Parathyroid adenoma (tissue), 2 donors: Measurements from ENCODE around the gene KLK3.

Experiments used
- H2AFZ ChIP-seq: fragments of 300-600 bp; sonication (generic); one replicate; pipeline ENCODE4 v1.7.0; 2017; ENCODE audit warnings: antibody characterized with exemption, mild to moderate bottlenecking
- H3K27ac ChIP-seq: fragments of 300-600 bp; sonication (generic); one replicate; pipeline ENCODE4 v1.7.0; 2017
- H3K27me3 ChIP-seq: fragments of 300-600 bp; sonication (generic); one replicate; pipeline ENCODE4 v1.7.0; 2017; ENCODE audit warnings: low read length; ENCODE audit not compliant: control insufficient read depth, insufficient read depth
- H3K36me3 ChIP-seq: fragments of 300-600 bp; sonication (generic); one replicate; pipeline ENCODE4 v1.7.0; 2017; ENCODE audit warnings: low read length; ENCODE audit not compliant: control insufficient read depth, insufficient read depth
- H3K4me1 ChIP-seq: fragments of 300-600 bp; sonication (generic); one replicate; pipeline ENCODE4 v1.7.0; 2017; ENCODE audit warnings: control low read depth
- H3K4me2 ChIP-seq: fragments of 300-600 bp; sonication (generic); one replicate; pipeline ENCODE4 v1.7.0; 2017; ENCODE audit warnings: low read length
- H3K4me3 ChIP-seq: fragments of 300-600 bp; sonication (generic); one replicate; pipeline ENCODE4 v1.7.0; 2017; ENCODE audit warnings: low read depth, low read length
- H3K79me2 ChIP-seq: fragments of 300-600 bp; sonication (generic); one replicate; pipeline ENCODE4 v1.7.0; 2017; ENCODE audit warnings: control low read depth
- H3K9ac ChIP-seq: fragments of 300-600 bp; sonication (generic); one replicate; pipeline ENCODE4 v1.7.0; 2017; ENCODE audit warnings: mild to moderate bottlenecking
- H3K9me3 ChIP-seq: fragments of 300-600 bp; sonication (generic); one replicate; pipeline ENCODE4 v1.7.0; 2017; ENCODE audit warnings: low read length; ENCODE audit not compliant: control insufficient read depth
- TF ChIP-seq, protein P1 (sequence below): fragments of 300-600 bp; sonication (generic); IDR thresholded peaks from one replicate; pipeline ENCODE4 v1.7.0; 2017; ENCODE audit warnings: antibody characterized with exemption, mild to moderate bottlenecking
- donor health status: primary hyperparathyroidism.

KLK3 gene

DNA sequence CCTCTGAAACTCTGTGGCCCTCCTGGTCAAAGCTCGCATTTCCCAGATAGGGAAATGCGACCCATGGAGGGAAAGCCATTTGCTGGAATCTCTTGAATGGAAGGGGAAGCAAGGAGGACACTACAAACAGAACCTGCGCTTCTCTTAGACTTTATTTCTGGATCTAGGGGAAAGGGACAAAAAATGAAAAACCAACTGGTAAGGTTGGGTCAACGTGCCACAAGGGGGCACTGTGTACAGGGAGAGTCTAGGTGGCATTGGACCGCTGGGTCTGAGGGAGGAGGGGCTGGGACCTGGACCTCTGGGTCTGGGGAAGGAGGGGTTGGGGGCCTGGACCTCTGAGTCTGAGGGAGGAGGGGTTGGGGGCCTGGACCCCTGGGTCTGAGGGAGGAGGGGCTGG is 51.5 kb downstream of the KLK3 start:
- Histone ChIP-seq H3K4me3 (no peak overlapping the region), H3K4me1 (peaks cover 3% of the 10 kb centered on the region), H3K9me3 (no peaks in the 10 kb centered on the region), H3K4me2 (no peak overlapping the region), H3K79me2 (no peaks in the 10 kb centered on the region), H3K27ac (no peak overlapping the region), H2AFZ (no peak overlapping the region), H3K9ac (no peak overlapping the region), H3K27me3 (no peaks in the 10 kb centered on the region), H3K36me3 (no peaks in the 10 kb centered on the region)
- TF ChIP-seq, protein P1, sequence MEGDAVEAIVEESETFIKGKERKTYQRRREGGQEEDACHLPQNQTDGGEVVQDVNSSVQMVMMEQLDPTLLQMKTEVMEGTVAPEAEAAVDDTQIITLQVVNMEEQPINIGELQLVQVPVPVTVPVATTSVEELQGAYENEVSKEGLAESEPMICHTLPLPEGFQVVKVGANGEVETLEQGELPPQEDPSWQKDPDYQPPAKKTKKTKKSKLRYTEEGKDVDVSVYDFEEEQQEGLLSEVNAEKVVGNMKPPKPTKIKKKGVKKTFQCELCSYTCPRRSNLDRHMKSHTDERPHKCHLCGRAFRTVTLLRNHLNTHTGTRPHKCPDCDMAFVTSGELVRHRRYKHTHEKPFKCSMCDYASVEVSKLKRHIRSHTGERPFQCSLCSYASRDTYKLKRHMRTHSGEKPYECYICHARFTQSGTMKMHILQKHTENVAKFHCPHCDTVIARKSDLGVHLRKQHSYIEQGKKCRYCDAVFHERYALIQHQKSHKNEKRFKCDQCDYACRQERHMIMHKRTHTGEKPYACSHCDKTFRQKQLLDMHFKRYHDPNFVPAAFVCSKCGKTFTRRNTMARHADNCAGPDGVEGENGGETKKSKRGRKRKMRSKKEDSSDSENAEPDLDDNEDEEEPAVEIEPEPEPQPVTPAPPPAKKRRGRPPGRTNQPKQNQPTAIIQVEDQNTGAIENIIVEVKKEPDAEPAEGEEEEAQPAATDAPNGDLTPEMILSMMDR: peak; percentile 30

- Histone ChIP-seq H3K27me3 (no peaks in the 10 kb centered on the region), H3K4me2 (no peak overlapping the region), H3K4me3 (no peak overlapping the region), H3K36me3 (no peaks in the 10 kb centered on the region), H3K4me1 (peaks cover 3% of the 10 kb centered on the region), H3K79me2 (no peaks in the 10 kb centered on the region), H3K27ac (no peak overlapping the region), H2AFZ (no peak overlapping the region), H3K9me3 (no peaks in the 10 kb centered on the region), H3K9ac (no peak overlapping the region)
- TF ChIP-seq, protein P1: no peak
Measured at GRCh38 chr19:50908336-50908735, 53.6 kb downstream of the KLK3 start.

GRCh38 chr19:50909240-50910070 is 54.7 kb downstream of the KLK3 start:
- Histone ChIP-seq H3K9ac (no peak overlapping the region), H3K36me3 (no peaks in the 10 kb centered on the region), H3K79me2 (no peaks in the 10 kb centered on the region), H2AFZ (peak overlapping the region; percentile 20), H3K4me1 (peaks cover 3% of the 10 kb centered on the region), H3K27me3 (no peaks in the 10 kb centered on the region), H3K9me3 (no peaks in the 10 kb centered on the region), H3K4me2 (peak overlapping the region; percentile 37), H3K27ac (no peak overlapping the region), H3K4me3 (no peak overlapping the region)
- TF ChIP-seq, protein P1: no peak
